ACC112 (cell line): Measurements from ENCODE around the gene UBE2G1.
A peak's percentile ranks its signal among the peaks of the same experiment; 100 is the strongest.
"Not testable (repeated sequence)": the region's sequence is repeated elsewhere in the genome, so short reads cannot be mapped to it uniquely, and the experiment has no call there.

Source experiments
- H2AFZ ChIP-seq: fragments of 200-600 bp; sonication (generic); one replicate; pipeline ENCODE4 v1.6.0; 2017; ENCODE audit warnings: antibody characterized with exemption, low read length; ENCODE audit not compliant: unreplicated experiment
- H3K27ac ChIP-seq: fragments of 200-600 bp; sonication (generic); 2 replicates; pipeline ENCODE4 v1.5.1; 2014; ENCODE audit warnings: low read depth, mild to moderate bottlenecking, antibody characterized with exemption, low read length, moderate library complexity
- H3K27me3 ChIP-seq: fragments of 200-600 bp; sonication (generic); 2 replicates; pipeline ENCODE4 v1.6.1; 2014; ENCODE audit warnings: mild to moderate bottlenecking, antibody characterized with exemption, low read length, moderate library complexity, mixed read lengths; ENCODE audit not compliant: insufficient read depth
- H3K36me3 ChIP-seq: fragments of 200-600 bp; sonication (generic); 2 replicates; pipeline ENCODE4 v1.6.1; 2016; ENCODE audit warnings: mild to moderate bottlenecking, antibody characterized with exemption, low read length, moderate library complexity, mixed read lengths; ENCODE audit not compliant: insufficient read depth
- H3K4me1 ChIP-seq: fragments of 200-600 bp; sonication (generic); one replicate; pipeline ENCODE4 v1.6.1; 2016; ENCODE audit warnings: low read length, mixed read lengths; ENCODE audit not compliant: insufficient read depth, unreplicated experiment, control insufficient read depth
- H3K4me3 ChIP-seq: fragments of 200-600 bp; sonication (generic); 2 replicates; pipeline ENCODE4 v1.5.1; 2014; ENCODE audit warnings: mild to moderate bottlenecking, low read depth, low read length
- H3K79me2 ChIP-seq: fragments of 200-600 bp; sonication (generic); one replicate; pipeline ENCODE4 v1.6.0; 2016; ENCODE audit warnings: low read length; ENCODE audit not compliant: control insufficient read depth, unreplicated experiment, insufficient read depth

Gene UBE2G1

GRCh38 chr17:4267402-4267801 is 99.1 kb downstream of the UBE2G1 start:
- Histone ChIP-seq H3K36me3 (peaks cover 33% of the 10 kb centered on the region), H3K4me3 (no peak overlapping the region), H2AFZ (no peak overlapping the region), H3K79me2 (peaks cover 12% of the 10 kb centered on the region), H3K27me3 (no peaks in the 10 kb centered on the region), H3K4me1 (peaks cover 5% of the 10 kb centered on the region), H3K27ac (no peak overlapping the region)

- Histone ChIP-seq H3K4me3 (no peak overlapping the region), H3K4me1 (peaks cover 8% of the 10 kb centered on the region), H3K36me3 (peaks cover 30% of the 10 kb centered on the region)
These were observed 99.9 kb downstream of the UBE2G1 start for GRCh38 chr17:4266550-4266949.

GRCh38 chr17:4263282-4264215 is 102.9 kb downstream of the UBE2G1 start, which contains the start of gene ANKFY1:
ANKFY1 (minus strand) TSS chr17:4263979; CDS start chr17:4263941, 38 bp downstream.
- no peaks in the 10 kb centered on the region for H3K27me3 ChIP-seq
- peaks cover 8% of the 10 kb centered on the region for H3K4me1 ChIP-seq
- peaks cover 49% of the 10 kb centered on the region for H3K79me2 ChIP-seq
- H3K36me3 ChIP-seq, result peaks cover 38% of the 10 kb centered on the region
- H3K27ac ChIP-seq, result peak within 1 kb of the TSS; percentile 42
- H2AFZ ChIP-seq, result peak within 1 kb of the TSS; percentile 88
- peak within 1 kb of the TSS; percentile 100 for H3K4me3 ChIP-seq

More at GRCh38 chr17:4266550-4266949, 99.9 kb downstream of the UBE2G1 start:
- Histone ChIP-seq H3K27me3 (no peaks in the 10 kb centered on the region), H2AFZ (no peak overlapping the region), H3K79me2 (peaks cover 21% of the 10 kb centered on the region), H3K27ac (no peak overlapping the region)

- H3K27ac ChIP-seq, result peak overlapping the region; percentile 42
- H3K4me1 ChIP-seq, result peaks cover 8% of the 10 kb centered on the region
- H3K27me3 ChIP-seq, result no peaks in the 10 kb centered on the region
- H2AFZ ChIP-seq, result peak overlapping the region; percentile 88
- peaks cover 39% of the 10 kb centered on the region for H3K36me3 ChIP-seq
- H3K4me3 ChIP-seq, result peak overlapping the region; percentile 100
- peaks cover 56% of the 10 kb centered on the region for H3K79me2 ChIP-seq
These were observed 103.8 kb downstream of the UBE2G1 start for GRCh38 chr17:4262703-4263102.

GRCh38 chr17:4261452-4261851 is 105.0 kb downstream of the UBE2G1 start:
- Histone ChIP-seq H3K79me2 (peaks cover 69% of the 10 kb centered on the region), H3K27ac (no peak overlapping the region), H3K4me1 (peaks cover 8% of the 10 kb centered on the region), H3K27me3 (no peaks in the 10 kb centered on the region), H3K36me3 (peaks cover 37% of the 10 kb centered on the region), H2AFZ (no peak overlapping the region), H3K4me3 (no peak overlapping the region)

- Histone ChIP-seq H3K4me1 (peaks cover 8% of the 10 kb centered on the region), H3K4me3 (no peak overlapping the region), H2AFZ (no peak overlapping the region), H3K27me3 (no peaks in the 10 kb centered on the region), H3K36me3 (peaks cover 37% of the 10 kb centered on the region), H3K79me2 (peaks cover 91% of the 10 kb centered on the region), H3K27ac (no peak overlapping the region)
These were observed 107.6 kb downstream of the UBE2G1 start for GRCh38 chr17:4258867-4259266.

- H3K4me1 ChIP-seq, result no peaks in the 10 kb centered on the region
- peaks cover 37% of the 10 kb centered on the region for H3K36me3 ChIP-seq
- no peaks in the 10 kb centered on the region for H3K27me3 ChIP-seq
- no peak overlapping the region for H2AFZ ChIP-seq
- no peak overlapping the region for H3K4me3 ChIP-seq
- no peak overlapping the region for H3K27ac ChIP-seq
- peaks cover 94% of the 10 kb centered on the region for H3K79me2 ChIP-seq
These were observed 109.5 kb downstream of the UBE2G1 start for GRCh38 chr17:4256952-4257351.

GRCh38 chr17:4255271-4255670 is 111.2 kb downstream of the UBE2G1 start:
- H2AFZ ChIP-seq, H3K27me3 ChIP-seq, H3K4me3 ChIP-seq, H3K27ac ChIP-seq, H3K4me1 ChIP-seq: not testable (repeated sequence)
- Histone ChIP-seq H3K36me3 (peaks cover 22% of the 10 kb centered on the region), H3K79me2 (peaks cover 88% of the 10 kb centered on the region)

- Histone ChIP-seq H3K27me3 (no peaks in the 10 kb centered on the region), H3K36me3 (no peaks in the 10 kb centered on the region)
These were observed 115.6 kb downstream of the UBE2G1 start for GRCh38 chr17:4250887-4251286.

GRCh38 chr17:4249452-4250029 is 116.9 kb downstream of the UBE2G1 start:
- peaks cover 89% of the 10 kb centered on the region for H3K79me2 ChIP-seq

More at GRCh38 chr17:4250887-4251286, 115.6 kb downstream of the UBE2G1 start:
- no peak overlapping the region for H3K27ac ChIP-seq
- no peak overlapping the region for H2AFZ ChIP-seq
- peaks cover 90% of the 10 kb centered on the region for H3K79me2 ChIP-seq
- peaks cover 17% of the 10 kb centered on the region for H3K4me1 ChIP-seq
- no peak overlapping the region for H3K4me3 ChIP-seq

More at GRCh38 chr17:4249452-4250029, 116.9 kb downstream of the UBE2G1 start:
- Histone ChIP-seq H3K36me3 (no peaks in the 10 kb centered on the region), H3K4me1 (peaks cover 17% of the 10 kb centered on the region), H3K27me3 (no peaks in the 10 kb centered on the region), H3K4me3 (no peak overlapping the region), H3K27ac (no peak overlapping the region), H2AFZ (no peak overlapping the region)
